HUES64 (cell line): Measurements from ENCODE around the gene GUSB.
"Not testable (repeated sequence)": the region's sequence is repeated elsewhere in the genome, so short reads cannot be mapped to it uniquely, and the experiment has no call there.

Source experiments
- H3K27ac ChIP-seq: 2 replicates; pipeline ENCODE4 v1.7.0; 2013; ENCODE audit warnings: low read depth, low read length, inconsistent platforms
- H3K27me3 ChIP-seq: 2 replicates; pipeline ENCODE4 v1.6.1; 2013; ENCODE audit warnings: mild to moderate bottlenecking, low read length; ENCODE audit not compliant: insufficient read depth
- H3K36me3 ChIP-seq: 2 replicates; pipeline ENCODE4 v1.6.1; 2013; ENCODE audit warnings: mild to moderate bottlenecking, low read length; ENCODE audit not compliant: insufficient read depth
- H3K4me1 ChIP-seq: 2 replicates; pipeline ENCODE4 v1.6.1; 2013; ENCODE audit warnings: mild to moderate bottlenecking, low read length, moderate library complexity; ENCODE audit not compliant: insufficient read depth
- H3K4me3 ChIP-seq: 2 replicates; pipeline ENCODE4 v1.5.1; 2013; ENCODE audit warnings: mild to moderate bottlenecking, low read length, moderate library complexity
- H3K9ac ChIP-seq: 2 replicates; pipeline ENCODE4 v1.6.1; 2013; ENCODE audit warnings: mild to moderate bottlenecking, low read depth, low read length
- H3K9me3 ChIP-seq: 2 replicates; pipeline ENCODE4 v1.6.1; 2013; ENCODE audit warnings: low read depth, low read length; ENCODE audit not compliant: insufficient read depth
- WGBS: fragments of 150-250, 120-280 bp; methylation state at CpG from one replicate; pipeline ENCODE4 v1.1.7; 2013; ENCODE audit warnings: missing lambda C conversion rate; 5-methylcytosine and 5-hydroxymethylcytosine counted together

The GUSB gene

GRCh38 chr7:65989694-65990080 lies 7.7 kb upstream of the GUSB start:
- Histone ChIP-seq H3K4me3 (no peak overlapping the region), H3K9ac (no peak overlapping the region), H3K4me1 (no peaks in the 10 kb centered on the region), H3K27me3 (no peaks in the 10 kb centered on the region), H3K36me3 (no peaks in the 10 kb centered on the region), H3K9me3 (no peaks in the 10 kb centered on the region), H3K27ac (no peak overlapping the region)
- 71% methylated on average over 3 of the region's 3 CpGs for WGBS

- H3K4me1 ChIP-seq, H3K9ac ChIP-seq, H3K36me3 ChIP-seq, H3K27me3 ChIP-seq, H3K27ac ChIP-seq, H3K9me3 ChIP-seq, H3K4me3 ChIP-seq: not testable (repeated sequence)
- WGBS: 100% methylated on average over 1 of the region's 1 CpG
Measured at GRCh38 chr7:65988503-65988902, 6.5 kb upstream of the GUSB start.

- H3K4me3 ChIP-seq: no peak overlapping the region
- no peak overlapping the region for H3K27ac ChIP-seq
- no peaks in the 10 kb centered on the region for H3K27me3 ChIP-seq
- H3K36me3 ChIP-seq: no peaks in the 10 kb centered on the region
- H3K9ac ChIP-seq: no peak overlapping the region
- no peaks in the 10 kb centered on the region for H3K9me3 ChIP-seq
- no peaks in the 10 kb centered on the region for H3K4me1 ChIP-seq
- 91% methylated on average over 4 of the region's 4 CpGs for WGBS
Measured at GRCh38 chr7:65988084-65988483, 6.1 kb upstream of the GUSB start.

- WGBS: 94% methylated on average over 10 of the region's 10 CpGs
- H3K4me1 ChIP-seq: no peaks in the 10 kb centered on the region
Measured at GRCh38 chr7:65983965-65984658, 2.1 kb upstream of the GUSB start.

GRCh38 chr7:65980478-65981250 lies 1.3 kb downstream of the GUSB start:
- no peak overlapping the region for H3K27ac ChIP-seq
- H3K36me3 ChIP-seq: peaks cover 32% of the 10 kb centered on the region
- H3K9ac ChIP-seq: peak overlapping the region; percentile 98; the same call in 1 of the 2 replicates
- H3K27me3 ChIP-seq: no peaks in the 10 kb centered on the region
- no peaks in the 10 kb centered on the region for H3K4me1 ChIP-seq
- H3K9me3 ChIP-seq: no peaks in the 10 kb centered on the region
- peak overlapping the region; percentile 96 for H3K4me3 ChIP-seq
- 86% methylated on average over 11 of the region's 11 CpGs for WGBS

More at GRCh38 chr7:65983965-65984658, 2.1 kb upstream of the GUSB start:
- H3K36me3 ChIP-seq: peaks cover 12% of the 10 kb centered on the region
- no peak overlapping the region for H3K4me3 ChIP-seq
- no peak overlapping the region for H3K9ac ChIP-seq
- no peaks in the 10 kb centered on the region for H3K27me3 ChIP-seq
- no peak overlapping the region for H3K27ac ChIP-seq
- no peaks in the 10 kb centered on the region for H3K9me3 ChIP-seq

GRCh38 chr7:65979583-65980477 lies 2.2 kb downstream of the GUSB start:
- Histone ChIP-seq H3K4me3 (no peak overlapping the region), H3K36me3 (peaks cover 40% of the 10 kb centered on the region), H3K9me3 (no peaks in the 10 kb centered on the region), H3K4me1 (no peaks in the 10 kb centered on the region), H3K9ac (no peak overlapping the region), H3K27me3 (no peaks in the 10 kb centered on the region), H3K27ac (no peak overlapping the region)
- WGBS: 95% methylated on average over 29 of the region's 29 CpGs

GRCh38 chr7:65978891-65979582 lies 3.0 kb downstream of the GUSB start:
- 95% methylated on average over 18 of the region's 18 CpGs for WGBS
- H3K4me3 ChIP-seq: no peak overlapping the region
- H3K36me3 ChIP-seq: peaks cover 48% of the 10 kb centered on the region
- H3K27me3 ChIP-seq: no peaks in the 10 kb centered on the region
- H3K4me1 ChIP-seq: no peaks in the 10 kb centered on the region
- H3K9me3 ChIP-seq: no peaks in the 10 kb centered on the region
- H3K27ac ChIP-seq: no peak overlapping the region
- no peak overlapping the region for H3K9ac ChIP-seq

- Histone ChIP-seq H3K27ac (no peak overlapping the region), H3K4me3 (no peak overlapping the region), H3K9me3 (no peaks in the 10 kb centered on the region), H3K36me3 (peaks cover 70% of the 10 kb centered on the region), H3K27me3 (no peaks in the 10 kb centered on the region), H3K4me1 (no peaks in the 10 kb centered on the region), H3K9ac (no peak overlapping the region)
- 95% methylated on average over 16 of the region's 16 CpGs for WGBS
Measured at GRCh38 chr7:65976659-65977196, 5.3 kb downstream of the GUSB start.

- H3K9me3 ChIP-seq: no peaks in the 10 kb centered on the region
- H3K9ac ChIP-seq: no peak overlapping the region
- H3K27ac ChIP-seq: no peak overlapping the region
- H3K4me1 ChIP-seq: no peaks in the 10 kb centered on the region
- no peak overlapping the region for H3K4me3 ChIP-seq
- WGBS: 93% methylated on average over 11 of the region's 11 CpGs
- H3K36me3 ChIP-seq: peaks cover 77% of the 10 kb centered on the region
- H3K27me3 ChIP-seq: no peaks in the 10 kb centered on the region
Measured at GRCh38 chr7:65975814-65976445, 6.1 kb downstream of the GUSB start.

- peaks cover 84% of the 10 kb centered on the region for H3K36me3 ChIP-seq
- no peak overlapping the region for H3K27ac ChIP-seq
Measured at GRCh38 chr7:65974876-65975275, 7.1 kb downstream of the GUSB start.

More at GRCh38 chr7:65974876-65975275, 7.1 kb downstream of the GUSB start:
- H3K27me3 ChIP-seq: no peaks in the 10 kb centered on the region
- 92% methylated on average over 9 of the region's 9 CpGs for WGBS
- H3K4me1 ChIP-seq: no peaks in the 10 kb centered on the region
- no peak overlapping the region for H3K4me3 ChIP-seq
- no peak overlapping the region for H3K9ac ChIP-seq
- no peaks in the 10 kb centered on the region for H3K9me3 ChIP-seq
